Activated CD8-positive, alpha-beta memory T cell treated with anti-CD3 and anti-CD28 coated beads for 1 hour (primary cell): Measurements from ENCODE around the gene BSN.

Experiments used
- DNase-seq, 2 donors: peaks; one replicate each; pipeline ENCODE4 v3.0.0-alpha.2; 2020; ENCODE audit warnings: low read depth in 1 of 2; ENCODE audit errors: extremely low read depth in 1 of 2

BSN gene

DNA sequence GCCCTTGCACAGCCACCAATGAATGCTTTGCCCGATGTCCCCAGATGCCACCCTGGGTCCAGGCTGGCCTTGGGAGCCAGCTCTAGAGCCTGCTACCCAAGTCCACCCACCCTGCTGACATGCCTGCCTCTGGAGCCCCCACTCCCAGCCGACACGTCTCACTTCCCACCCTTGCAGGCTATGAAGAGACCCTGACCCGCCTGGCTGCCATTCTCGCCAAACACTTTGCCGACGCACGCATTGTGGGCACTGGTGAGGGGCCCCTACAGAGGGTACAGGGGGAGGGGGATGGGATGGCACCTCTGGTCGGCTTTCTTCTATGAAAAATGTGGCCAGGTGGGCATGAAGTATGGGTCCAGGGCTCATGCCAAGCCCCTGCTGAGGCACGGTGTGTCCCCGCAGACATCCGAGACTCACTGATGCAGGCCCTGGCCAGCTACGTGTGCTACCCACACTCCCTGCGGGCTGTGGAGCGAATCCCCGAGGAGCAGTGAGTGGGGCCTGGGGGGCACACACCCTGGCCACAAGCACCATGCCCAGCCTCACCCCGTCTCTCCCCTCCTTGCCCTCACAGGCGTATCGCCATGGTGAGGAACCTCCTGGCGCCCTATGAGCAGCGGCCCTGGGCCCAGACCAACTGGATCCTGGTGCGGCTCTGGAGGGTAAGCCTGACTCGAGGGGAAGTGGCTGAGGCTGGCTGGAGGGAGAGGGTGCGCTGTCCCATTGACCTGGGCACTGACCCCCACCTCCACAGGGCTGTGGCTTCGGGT lies 159.2 kb downstream of the BSN start:
- no peak for DNase-seq

DNA sequence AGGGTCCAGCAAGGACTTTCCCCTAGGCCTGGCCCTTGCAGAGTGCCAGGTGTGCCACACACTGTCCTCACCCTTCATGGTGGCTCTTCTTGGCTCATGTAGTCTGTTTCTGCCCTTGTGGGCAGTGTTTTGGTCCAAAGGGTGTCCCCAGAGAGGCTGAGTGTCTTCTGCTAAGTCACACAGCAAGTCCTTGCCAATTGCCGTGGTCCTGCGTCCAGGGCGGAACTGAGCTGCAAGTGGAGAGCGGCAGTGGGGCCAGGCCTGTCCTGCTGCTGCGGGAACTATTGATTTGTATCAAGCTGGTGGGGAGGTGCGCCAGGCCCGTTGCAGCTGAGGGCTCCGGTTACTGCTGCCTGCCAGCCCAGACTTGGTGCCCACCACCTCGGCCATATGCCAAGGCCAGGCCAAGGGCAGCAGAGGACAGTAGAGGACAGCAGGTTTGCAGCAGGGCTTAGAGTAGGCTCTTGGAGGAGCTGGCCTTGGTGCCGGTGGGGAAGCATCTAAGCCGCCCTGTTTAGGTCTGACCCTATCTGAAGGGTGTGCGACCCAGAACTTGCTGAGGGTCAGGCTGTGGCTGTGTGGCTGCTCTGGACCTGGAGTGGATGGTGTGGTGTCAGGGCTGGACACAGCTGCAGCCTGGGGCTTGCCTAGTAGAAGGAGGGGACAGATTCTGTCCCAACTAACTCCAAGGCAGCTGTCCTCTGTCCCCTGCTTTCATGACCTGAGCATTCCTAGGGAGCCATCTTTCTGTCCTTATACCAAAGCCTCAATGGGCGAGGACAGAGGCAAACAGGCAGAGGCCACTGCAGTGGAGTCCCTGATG lies 160.7 kb downstream of the BSN start:
- no peak for DNase-seq

DNA sequence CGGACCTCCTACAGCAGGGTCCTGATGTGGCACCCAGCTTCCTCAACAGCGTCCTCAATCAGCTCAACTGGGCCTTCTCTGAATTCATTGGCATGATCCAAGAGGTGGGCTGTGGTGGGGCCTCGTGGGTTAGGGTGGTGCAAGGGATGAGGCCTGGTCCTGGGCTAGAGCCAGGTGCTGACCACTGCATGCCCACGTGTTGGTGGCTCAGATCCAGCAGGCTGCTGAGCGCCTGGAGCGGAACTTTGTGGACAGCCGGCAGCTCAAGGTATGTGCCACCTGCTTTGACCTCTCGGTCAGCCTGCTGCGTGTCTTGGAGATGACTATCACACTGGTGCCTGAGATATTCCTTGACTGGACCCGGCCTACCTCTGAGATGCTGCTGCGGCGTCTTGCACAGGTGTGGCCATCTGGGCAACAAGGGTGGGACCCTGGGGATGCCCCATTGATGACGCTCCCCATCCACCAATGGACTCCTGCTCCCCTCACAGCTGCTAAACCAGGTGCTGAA lies 161.4 kb downstream of the BSN start:
- DNase-seq, result no peak

- no peak for DNase-seq
These were observed 161.9 kb downstream of the BSN start for GRCh38 chr3:49716169-49716568.

DNA sequence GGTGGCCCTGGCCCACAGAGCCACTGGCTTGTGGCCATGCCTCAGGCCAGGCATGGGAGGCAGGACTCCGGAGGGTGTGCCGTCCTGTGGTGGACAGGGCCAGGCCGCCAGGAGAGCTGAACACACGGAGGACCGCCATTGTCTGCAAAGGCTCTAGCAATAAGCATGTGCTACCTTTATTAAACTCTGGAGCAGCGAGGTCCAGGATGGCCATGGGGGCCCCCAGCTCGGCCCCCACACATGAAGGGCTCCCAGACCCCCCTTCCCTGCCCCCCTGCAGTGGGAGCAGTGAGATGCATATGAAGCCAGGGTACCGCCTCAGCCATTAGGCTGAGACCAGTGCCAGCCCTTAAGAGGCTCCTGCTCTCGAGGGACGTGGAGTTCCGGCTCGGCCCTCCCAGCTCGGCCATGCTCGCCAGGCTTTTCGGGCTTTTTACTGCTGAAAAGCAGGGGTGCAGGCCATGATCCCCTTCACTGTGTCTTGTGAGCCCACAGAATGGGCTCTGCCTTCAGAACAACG lies 162.5 kb downstream of the BSN start:
- no peak for DNase-seq

- no peak for DNase-seq
These were observed 163.1 kb downstream of the BSN start for GRCh38 chr3:49717211-49717958.

DNA sequence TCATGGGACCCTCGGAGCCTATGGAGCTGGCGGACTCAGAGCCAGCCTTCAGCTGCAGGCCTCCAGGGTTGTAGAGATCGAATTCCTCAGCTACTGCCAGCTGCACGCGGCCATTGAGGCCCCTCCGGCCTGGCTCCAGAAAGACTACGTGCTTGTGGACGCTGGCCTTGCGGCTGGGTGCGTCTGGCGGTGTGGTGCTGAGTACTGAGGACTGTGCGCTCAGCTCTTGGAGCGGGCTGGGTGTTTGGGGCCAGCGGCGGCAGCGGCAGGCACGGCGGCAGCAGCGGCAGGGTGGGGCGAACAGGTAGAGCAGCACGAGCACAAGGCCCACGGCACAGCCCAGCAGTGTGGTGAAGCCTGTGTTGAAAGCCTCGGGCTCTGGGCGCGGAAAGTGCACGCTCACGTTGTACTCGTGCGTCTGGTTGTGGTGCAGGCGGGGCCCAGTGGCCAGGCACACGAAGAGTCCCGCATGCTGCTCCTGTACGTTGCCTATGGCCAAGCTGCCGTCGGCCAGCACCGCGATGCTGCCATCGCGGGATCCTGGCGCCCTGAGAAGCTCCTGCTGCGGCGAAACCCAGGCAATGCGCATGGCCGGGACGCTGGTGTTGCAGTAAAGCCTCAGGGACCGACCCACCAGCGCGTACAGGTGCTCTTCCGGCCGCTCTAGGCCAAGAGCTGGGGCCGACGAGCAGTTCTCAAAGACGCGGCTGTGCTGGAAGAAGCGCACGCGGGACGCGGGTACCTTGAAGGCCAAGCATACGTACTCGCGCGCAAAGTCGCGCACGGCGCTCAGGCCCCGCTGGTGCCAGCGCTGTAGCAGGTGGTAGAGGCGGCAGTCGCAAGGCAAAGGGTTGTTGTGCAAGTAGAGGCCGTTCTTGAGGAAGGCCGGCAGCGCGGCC lies 163.9 kb downstream of the BSN start:
- DNase-seq, result no peak

- no peak for DNase-seq
These were observed 164.6 kb downstream of the BSN start for GRCh38 chr3:49718858-49719213.

DNA sequence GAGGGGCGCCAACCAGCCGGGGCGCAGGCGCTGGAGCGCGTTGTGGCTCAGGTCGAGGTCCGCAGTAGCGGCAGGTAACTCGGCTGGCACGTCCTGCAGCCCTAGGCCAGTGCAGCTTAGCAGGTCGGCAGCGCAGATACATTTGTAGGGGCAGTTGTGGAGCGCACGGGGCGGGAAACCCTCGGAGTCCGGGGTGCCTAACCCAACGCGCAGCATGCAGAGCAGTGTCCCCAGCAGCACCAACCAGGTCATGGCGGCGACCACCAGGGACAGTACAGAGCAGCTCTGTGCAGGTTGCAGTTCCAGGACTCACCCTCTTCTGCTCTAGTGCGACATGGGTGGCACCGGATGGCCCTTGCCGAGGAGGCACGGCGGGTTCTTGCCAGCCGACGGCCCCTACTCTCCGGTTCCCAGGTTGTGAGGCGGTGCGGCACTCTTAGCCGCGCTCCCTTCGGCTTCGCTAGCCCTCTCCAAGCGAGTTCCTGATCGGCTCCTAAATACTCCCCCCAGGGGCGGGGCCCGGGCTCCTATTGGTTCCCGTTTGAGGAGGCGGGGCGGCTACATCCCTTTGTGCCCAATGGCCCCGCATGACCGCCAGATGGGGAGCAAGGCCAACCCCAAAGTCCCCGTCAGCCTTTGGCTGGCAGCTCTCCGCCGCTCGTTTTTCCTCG lies 165.1 kb downstream of the BSN start, which contains the start of gene AMIGO3:
AMIGO3 (minus strand) TSS at position 471 of the 671 bp plus-strand sequence; CDS start at position 252, 219 bp downstream.
- peak; percentile 78 to 86 for DNase-seq
